ENCODE results near the gene BOD1L2.

Gene BOD1L2

GRCh38 chr18:57188851-57189557 lies 42.1 kb downstream of the BOD1L2 start:
- no peaks in the 10 kb centered on the region for H3K4me1 ChIP-seq (ENCODE audit: low read length)
- no peaks in the 10 kb centered on the region for H4K20me1 ChIP-seq (ENCODE audit: insufficient read depth, low read length)
- H3K27ac ChIP-seq (ENCODE audit: low read length), result no peak overlapping the region
- peaks cover 9% of the 10 kb centered on the region; the same call in 1 of the 2 replicates for H3K27me3 ChIP-seq (ENCODE audit: low read depth, low read length)
- H3K9ac ChIP-seq (ENCODE audit: low read length), result no peak overlapping the region
- H3K4me2 ChIP-seq (ENCODE audit: low read length), result no peak overlapping the region
- TF ChIP-seq CTCF (IDR thresholded peaks at IDR 0.05; ENCODE audit: low read depth, low read length) (no peak), EZH2phosphoT487 (IDR thresholded peaks at IDR 0.05; ENCODE audit: low read depth) (no peak)
- H3K79me2 ChIP-seq (ENCODE audit: low read length), result no peaks in the 10 kb centered on the region
- peaks cover 8% of the 10 kb centered on the region for H3K36me3 ChIP-seq (replicated peaks; ENCODE audit: low read depth, low read length)
- no peak overlapping the region for H3K4me3 ChIP-seq (ENCODE audit: low read length)
- H2AFZ ChIP-seq (ENCODE audit: low read depth, low read length), result no peak overlapping the region
- peaks cover 35% of the 10 kb centered on the region for H3K9me3 ChIP-seq (ENCODE audit: insufficient read depth, low read length)

- Histone ChIP-seq H3K36me3 (replicated peaks; ENCODE audit: low read depth, low read length) (peaks cover 8% of the 10 kb centered on the region), H3K4me2 (ENCODE audit: low read length) (no peak overlapping the region), H3K27me3 (ENCODE audit: low read depth, low read length) (peaks cover 9% of the 10 kb centered on the region; the same call in 1 of the 2 replicates), H3K4me3 (ENCODE audit: low read length) (no peak overlapping the region), H3K27ac (ENCODE audit: low read length) (no peak overlapping the region), H2AFZ (ENCODE audit: low read depth, low read length) (no peak overlapping the region), H3K4me1 (ENCODE audit: low read length) (no peaks in the 10 kb centered on the region), H4K20me1 (ENCODE audit: insufficient read depth, low read length) (no peaks in the 10 kb centered on the region), H3K9ac (ENCODE audit: low read length) (no peak overlapping the region), H3K9me3 (ENCODE audit: insufficient read depth, low read length) (peaks cover 27% of the 10 kb centered on the region), H3K79me2 (ENCODE audit: low read length) (no peaks in the 10 kb centered on the region)
- no peak for TF ChIP-seq EZH2phosphoT487 (IDR thresholded peaks at IDR 0.05; ENCODE audit: low read depth)
- TF ChIP-seq CTCF (IDR thresholded peaks at IDR 0.05; ENCODE audit: low read depth, low read length), result no peak
Measured at GRCh38 chr18:57190026-57190425, 43.1 kb downstream of the BOD1L2 start.

- Histone ChIP-seq H4K20me1 (ENCODE audit: insufficient read depth, low read length) (no peaks in the 10 kb centered on the region), H3K9ac (ENCODE audit: low read length) (no peak overlapping the region), H3K27ac (ENCODE audit: low read length) (no peak overlapping the region), H3K27me3 (ENCODE audit: low read depth, low read length) (peaks cover 5% of the 10 kb centered on the region; the same call in 1 of the 2 replicates), H2AFZ (ENCODE audit: low read depth, low read length) (no peak overlapping the region), H3K36me3 (replicated peaks; ENCODE audit: low read depth, low read length) (no peaks in the 10 kb centered on the region), H3K79me2 (ENCODE audit: low read length) (no peaks in the 10 kb centered on the region), H3K9me3 (ENCODE audit: insufficient read depth, low read length) (no peaks in the 10 kb centered on the region), H3K4me3 (ENCODE audit: low read length) (no peak overlapping the region), H3K4me2 (ENCODE audit: low read length) (no peak overlapping the region), H3K4me1 (ENCODE audit: low read length) (no peaks in the 10 kb centered on the region)
- no peak for TF ChIP-seq CTCF (IDR thresholded peaks at IDR 0.05; ENCODE audit: low read depth, low read length)
- no peak for TF ChIP-seq EZH2phosphoT487 (IDR thresholded peaks at IDR 0.05; ENCODE audit: low read depth)
Measured at GRCh38 chr18:57194070-57194469, 47.2 kb downstream of the BOD1L2 start.

- Histone ChIP-seq H4K20me1 (ENCODE audit: insufficient read depth, low read length) (no peaks in the 10 kb centered on the region), H3K4me3 (ENCODE audit: low read length) (no peak overlapping the region), H3K9ac (ENCODE audit: low read length) (no peak overlapping the region), H3K79me2 (ENCODE audit: low read length) (no peaks in the 10 kb centered on the region), H3K4me1 (ENCODE audit: low read length) (no peaks in the 10 kb centered on the region), H3K9me3 (ENCODE audit: insufficient read depth, low read length) (no peaks in the 10 kb centered on the region), H3K27me3 (ENCODE audit: low read depth, low read length) (peaks cover 5% of the 10 kb centered on the region; the same call in 1 of the 2 replicates), H3K27ac (ENCODE audit: low read length) (no peak overlapping the region), H3K36me3 (replicated peaks; ENCODE audit: low read depth, low read length) (no peaks in the 10 kb centered on the region), H2AFZ (ENCODE audit: low read depth, low read length) (no peak overlapping the region), H3K4me2 (ENCODE audit: low read length) (no peak overlapping the region)
- TF ChIP-seq EZH2phosphoT487 (IDR thresholded peaks at IDR 0.05; ENCODE audit: low read depth), result no peak
- TF ChIP-seq CTCF (IDR thresholded peaks at IDR 0.05; ENCODE audit: low read depth, low read length), result no peak
Measured at GRCh38 chr18:57194622-57195021, 47.7 kb downstream of the BOD1L2 start.
